Transverse colon (tissue), 4 donors: Measurements from ENCODE around the gene BCAS1. TPM values are rescaled to one million over a fixed set of nuclear protein-coding genes. Genes with fewer than 3 reads are reported as not detected.

Source experiments
- DNase-seq: peaks from one replicate; pipeline ENCODE4 v3.0.0-alpha.2; 2019
- H3K27ac ChIP-seq, 4 donors: fragments of 200-600 bp; sonication (generic); 2 replicates each; pipeline ENCODE4 v1.5.1; 2016 to 2018; ENCODE audit warnings: inconsistent platforms in 4 of 4
- H3K27me3 ChIP-seq: fragments of 200-600 bp; sonication (generic); 2 replicates; pipeline ENCODE4 v1.5.1; 2017; ENCODE audit warnings: inconsistent platforms
- H3K36me3 ChIP-seq, 4 donors: fragments of 200-600 bp; sonication (generic); 2 replicates each; pipeline ENCODE4 v1.5.1; 2017 to 2019; ENCODE audit warnings: inconsistent platforms in 4 of 4
- H3K4me1 ChIP-seq, 4 donors: fragments of 200-600 bp; sonication (generic); 2 replicates each; pipeline ENCODE4 v1.5.1; 2017 to 2020; ENCODE audit warnings: inconsistent platforms in 4 of 4
- H3K4me3 ChIP-seq, 4 donors: fragments of 200-600 bp; sonication (generic); 1 replicate in 1 of 4; 2 replicates in 3 of 4; pipeline versions ENCODE4 v1.5.1 to v1.6.1; 2017 to 2019; ENCODE audit warnings: inconsistent platforms in 4 of 4
- H3K9me3 ChIP-seq, 2 donors: fragments of 200-600 bp; sonication (generic); 2 replicates each; pipeline ENCODE4 v1.5.1; 2017 to 2019; ENCODE audit warnings: inconsistent platforms in 2 of 2
- CTCF ChIP-seq, 5 experiments: fragments of 200-600 bp in 3 of 5; fragments of 450-650 bp in 2 of 5; sonication (generic) in 3 of 5; IDR thresholded peaks; 1 replicate in 2 of 5; 2 replicates in 3 of 5; pipeline ENCODE4 v1.5.1; 2016 to 2017; ENCODE audit warnings: antibody characterized with exemption in 5 of 5, inconsistent platforms in 3 of 5, mild to moderate bottlenecking in 2 of 5, moderate library complexity in 1 of 5
- EP300 ChIP-seq: sonication (generic); formaldehyde crosslinking; IDR thresholded peaks from one replicate; pipeline ENCODE4 v1.6.1; 2017; ENCODE audit warnings: antibody characterized with exemption, low read depth
- POLR2A ChIP-seq: fragments of 450-650 bp; IDR thresholded peaks from one replicate; pipeline ENCODE4 v1.6.1; 2016; ENCODE audit warnings: antibody characterized with exemption, mild to moderate bottlenecking, moderate library complexity
- POLR2AphosphoS5 ChIP-seq, 3 donors: sonication (generic); formaldehyde crosslinking; IDR thresholded peaks; one replicate each; pipeline ENCODE4 v1.6.1; 2016; ENCODE audit warnings: antibody characterized with exemption in 3 of 3
- WGBS, 2 donors: methylation state at CpG; one replicate each; pipeline ENCODE4 v1.1.5; 2018; ENCODE audit warnings: low coverage in 1 of 2; 5-methylcytosine and 5-hydroxymethylcytosine counted together
- in situ Hi-C, 4 donors: fragments of 200-750 bp; cut with MboI; loops; one replicate each; pipeline versions ENCODE4 v1.15.0 to v1.15.1; 2017; ENCODE audit warnings: low sequenced_read_pairs in 3 of 4, low pct_ligation_motif_present in 1 of 4, low pct_unique_long_range_greater_than_20kb in 1 of 4
- intact Hi-C: fragments of 100-400 bp; cut with DNase I; formaldehyde crosslinking; loops from one replicate; pipeline ENCODE4 v1.15.1; 2023; ENCODE audit warnings: low total_unique reads
- total RNA-seq, 4 donors: library from RNA; depleted of rRNA; stranded (reverse); fragments of >200 nt; gene quantifications; one replicate each; pipeline ENCODE4 v1.1.0, GENCODE V29; 2016

BCAS1 gene
- total RNA-seq, 4 donors from 2014 or later = 68.9 to 127 (median 89.0) TPM

- no peaks in the 10 kb centered on the region for H3K36me3 ChIP-seq
- DNase-seq = no peak
- no peak overlapping the region for H3K4me3 ChIP-seq
- TF ChIP-seq EP300 (no peak), POLR2AphosphoS5 (IDR thresholded peaks at IDR 0.05) (no peak), POLR2A (no peak), CTCF (IDR thresholded peaks at IDR 0.05) (no peak)
- 73 to 86% methylated on average over 2 to 4 of the region's 4 CpGs for WGBS, 2 donors
- H3K27ac ChIP-seq = peak overlapping the region; percentile 45 to 80 (median 75)
- peaks cover 3 to 38% (median 23%) of the 10 kb centered on the region in 4 donors for H3K4me1 ChIP-seq
- no peaks in the 10 kb centered on the region for H3K9me3 ChIP-seq
- intact Hi-C loops (no loop called here), in situ Hi-C loops (loop anchor here in 2 of 4 donors (25.0 kb wide), 1 partner anchor 521 kb away; no protein-coding TSS in a partner anchor)
- H3K27me3 ChIP-seq = no peaks in the 10 kb centered on the region
These were observed 46.3 kb upstream of the BCAS1 start for GRCh38 chr20:54116550-54117235.

GRCh38 chr20:54115172-54115854 is 44.9 kb upstream of the BCAS1 start:
- in situ Hi-C loops = loop anchor here in 2 of 4 donors (25.0 kb wide), 1 partner anchor 522 kb away; no protein-coding TSS in a partner anchor
- 54 to 58% methylated on average over 7 to 15 of the region's 15 CpGs for WGBS, 2 donors

GRCh38 chr20:54114109-54114508 is 43.7 kb upstream of the BCAS1 start:
- TF ChIP-seq CTCF (IDR thresholded peaks at IDR 0.05) (no peak), POLR2A (no peak), POLR2AphosphoS5 (IDR thresholded peaks at IDR 0.05) (no peak), EP300 (no peak)
- WGBS, 2 donors = 45 to 54% methylated on average over 2 of the region's 2 CpGs
- Histone ChIP-seq H3K27me3 (no peaks in the 10 kb centered on the region), H3K4me1 (peaks cover 3 to 51% (median 26%) of the 10 kb centered on the region in 4 donors), H3K9me3 (no peaks in the 10 kb centered on the region), H3K27ac (peak overlapping the region; percentile 65 to 81 (median 79)), H3K4me3 (no peak overlapping the region), H3K36me3 (no peaks in the 10 kb centered on the region)
- in situ Hi-C loops = loop anchor here in 2 of 4 donors (25.0 kb wide), 1 partner anchor 523 kb away; no protein-coding TSS in a partner anchor
- DNase-seq = no peak
- intact Hi-C loops = no loop called here

More at GRCh38 chr20:54115172-54115854, 44.9 kb upstream of the BCAS1 start:
- Histone ChIP-seq H3K9me3 (no peaks in the 10 kb centered on the region), H3K36me3 (no peaks in the 10 kb centered on the region), H3K27me3 (no peaks in the 10 kb centered on the region), H3K4me1 (peaks cover 3 to 45% (median 23%) of the 10 kb centered on the region in 4 donors), H3K4me3 (no peak overlapping the region), H3K27ac (peak overlapping the region; percentile 34 to 80 (median 64))
- intact Hi-C loops = no loop called here
- no peak for TF ChIP-seq EP300
- TF ChIP-seq POLR2A = no peak
- no peak for TF ChIP-seq CTCF (IDR thresholded peaks at IDR 0.05)
- TF ChIP-seq POLR2AphosphoS5 (IDR thresholded peaks at IDR 0.05) = peak in 1 of 3 donors; percentile 9
- DNase-seq = peak; percentile 32

- DNase-seq = peak; percentile 76
- Histone ChIP-seq H3K27me3 (no peaks in the 10 kb centered on the region), H3K4me3 (no peak overlapping the region), H3K36me3 (no peaks in the 10 kb centered on the region), H3K27ac (peak overlapping the region; percentile 65 to 81 (median 79)), H3K9me3 (no peaks in the 10 kb centered on the region), H3K4me1 (peaks cover 3 to 54% (median 26%) of the 10 kb centered on the region in 4 donors)
- WGBS, 2 donors = 43% methylated on average over 2 of the region's 2 CpGs; no CpG with 5 or more reads in 1 of the 2 donors
- peak in 2 of 3 donors; percentile 20 to 62 for TF ChIP-seq POLR2AphosphoS5 (IDR thresholded peaks at IDR 0.05)
- no peak for TF ChIP-seq EP300
- no peak for TF ChIP-seq CTCF (IDR thresholded peaks at IDR 0.05)
- intact Hi-C loops = no loop called here
- in situ Hi-C loops = loop anchor here in 2 of 4 donors (25.0 kb wide), 1 partner anchor 524 kb away; no protein-coding TSS in a partner anchor
These were observed 43.2 kb upstream of the BCAS1 start for GRCh38 chr20:54113566-54113965.
